CMK (cell line): Measurements from ENCODE around the gene CEP70.
A peak's percentile ranks its signal among the peaks of the same experiment; 100 is the strongest.
"Not testable (repeated sequence)": the region's sequence is repeated elsewhere in the genome, so short reads cannot be mapped to it uniquely, and the experiment has no call there.

ENCODE experiments used
- DNase-seq: peaks from one replicate; pipeline ENCODE4 v3.0.0-alpha.2; 2010; ENCODE audit warnings: low read depth

CEP70 gene

GRCh38 chr3:138594150-138594934 lies at the start of gene CEP70:
Gene CEP70, minus strand, starts transcription at chr3:138594260. Its CDS starts 21,333 bp downstream, at chr3:138572927.
- peak; percentile 83 for DNase-seq

DNA sequence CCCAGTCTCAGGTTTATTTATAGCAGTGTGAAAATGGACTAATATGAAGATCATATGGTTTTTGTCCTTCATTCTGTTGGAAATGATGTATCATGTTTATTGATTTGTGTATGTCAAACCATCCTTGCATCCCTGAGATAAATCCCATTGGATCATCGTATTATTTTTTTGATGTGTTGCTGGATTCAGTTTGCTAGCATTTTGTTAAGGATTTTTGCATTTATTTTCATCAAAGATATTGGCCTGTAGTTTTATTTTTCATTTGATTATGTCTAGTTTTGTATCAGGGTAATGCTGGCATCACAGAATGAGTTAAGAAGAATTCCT lies 48.8 kb upstream of the CEP70 start:
- no peak for DNase-seq

DNA sequence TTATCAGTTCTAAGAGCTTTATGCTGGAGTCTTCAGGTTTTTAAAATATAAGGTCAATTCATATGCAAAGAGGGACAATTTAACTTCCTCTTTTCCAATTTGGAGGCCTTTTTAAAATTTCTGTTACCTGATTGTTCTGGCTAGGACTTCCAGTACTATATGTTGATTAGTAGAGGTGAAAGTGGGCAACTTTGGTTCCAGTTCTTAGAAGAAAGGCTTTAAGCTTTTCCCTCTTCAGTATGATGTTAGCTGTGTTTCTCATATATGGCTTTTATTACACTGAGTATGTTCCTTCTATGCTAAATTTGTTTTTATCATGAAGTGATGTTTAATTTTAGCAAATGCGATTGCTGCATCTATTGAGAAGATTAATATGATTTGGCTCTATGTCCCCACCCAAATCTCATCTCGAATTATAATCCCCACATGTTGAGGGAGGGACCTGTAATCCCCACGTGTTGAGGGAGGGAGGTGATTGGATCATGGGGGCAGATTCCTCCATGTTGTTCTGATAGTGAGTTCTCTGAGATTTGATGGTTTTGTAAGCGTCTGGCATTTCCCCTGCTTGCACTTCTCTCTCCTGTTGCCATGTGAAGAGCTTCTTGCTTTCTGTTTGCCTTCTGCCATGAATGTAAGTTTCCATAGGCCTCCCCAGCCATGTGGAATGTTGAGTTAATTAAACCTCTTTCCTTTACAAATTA lies 48.3 kb upstream of the CEP70 start:
- DNase-seq: no peak

DNA sequence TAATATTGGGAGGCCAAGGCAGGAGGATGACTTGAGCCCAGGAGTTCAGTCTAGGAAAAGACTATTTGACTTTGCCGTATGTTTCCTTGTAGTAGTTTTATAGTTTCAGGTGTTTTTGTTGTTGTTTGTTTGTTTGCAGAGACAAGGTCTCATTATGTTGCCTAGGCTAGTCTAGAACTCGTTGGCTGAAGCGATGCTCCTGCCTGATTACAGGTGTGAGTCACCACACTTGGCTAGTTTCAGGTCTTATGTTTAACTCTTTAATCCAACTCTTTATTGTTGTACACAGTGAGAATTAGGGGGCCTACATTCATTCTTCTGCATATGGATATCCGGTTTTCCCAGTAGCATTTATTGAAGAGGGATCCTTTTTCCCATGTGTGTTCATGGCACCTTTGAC lies 46.5 kb upstream of the CEP70 start:
- DNase-seq: no peak

GRCh38 chr3:138638641-138639040 lies 44.6 kb upstream of the CEP70 start:
- no peak for DNase-seq

DNA sequence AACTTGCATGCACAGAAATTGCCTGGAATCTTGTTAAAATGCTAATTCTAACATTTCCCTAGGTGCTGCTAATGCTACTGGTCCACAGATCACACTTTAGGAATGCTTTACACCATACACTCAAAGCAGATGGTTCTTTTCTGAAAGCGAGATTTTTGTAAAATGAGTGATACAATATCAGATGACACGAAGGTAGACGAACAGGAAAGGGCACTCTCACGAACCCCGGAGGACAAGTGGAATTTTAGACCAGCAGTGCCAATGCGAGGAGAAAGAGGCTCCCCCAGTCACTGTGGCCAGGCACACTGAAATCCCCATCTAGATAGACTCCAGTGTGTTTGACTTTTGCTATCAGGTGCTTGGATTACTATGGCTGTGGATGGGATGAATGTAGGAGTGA lies 35.5 kb upstream of the CEP70 start:
- no peak for DNase-seq

DNA sequence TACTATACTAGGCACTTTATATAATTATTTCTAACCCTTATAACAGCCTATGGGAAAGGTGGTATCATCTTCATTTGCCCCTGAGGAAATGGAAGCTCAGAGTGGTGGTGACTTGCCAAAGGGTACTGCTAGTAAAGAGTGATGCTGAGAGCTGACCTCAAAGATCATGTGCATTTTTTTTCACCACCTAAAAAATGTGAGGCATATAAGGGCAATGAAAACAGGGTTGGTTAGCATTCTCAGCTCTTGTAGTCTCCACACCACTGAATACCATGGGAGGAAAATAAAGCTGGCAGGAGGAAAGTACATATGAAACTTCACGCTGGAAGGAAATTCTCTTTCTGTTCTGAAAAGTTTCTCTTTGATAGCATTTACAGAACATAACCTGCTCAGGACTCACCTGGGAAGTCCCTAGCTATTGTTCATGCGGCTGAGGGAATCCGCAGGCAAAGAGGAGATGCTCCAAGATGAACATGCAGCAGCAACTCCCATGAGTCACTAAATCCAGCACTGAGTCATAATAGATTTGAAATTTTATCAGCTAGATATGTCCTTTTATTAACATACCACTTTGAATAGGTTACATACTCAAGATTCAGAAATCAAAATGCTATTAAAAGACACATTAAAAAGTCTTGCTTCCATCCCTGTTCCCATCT lies 31.8 kb upstream of the CEP70 start:
- no peak for DNase-seq

- DNase-seq: no peak
These were observed 30.5 kb upstream of the CEP70 start for GRCh38 chr3:138624518-138624917.

- no peak for DNase-seq
These were observed 26.4 kb upstream of the CEP70 start for GRCh38 chr3:138620431-138620830.

GRCh38 chr3:138615462-138615861 lies 21.4 kb upstream of the CEP70 start:
- no peak for DNase-seq

GRCh38 chr3:138609898-138610266 lies 15.8 kb upstream of the CEP70 start:
- no peak for DNase-seq

- peak; percentile 34 for DNase-seq
These were observed 14.5 kb upstream of the CEP70 start, which contains the start of gene FAIM for GRCh38 chr3:138608322-138609135. Gene FAIM, plus strand, starts transcription at chr3:138608771. Its CDS starts 10,956 bp downstream, at chr3:138619727.

- not testable (repeated sequence) for DNase-seq
These were observed 10.1 kb upstream of the CEP70 start for GRCh38 chr3:138604106-138604595.

DNA sequence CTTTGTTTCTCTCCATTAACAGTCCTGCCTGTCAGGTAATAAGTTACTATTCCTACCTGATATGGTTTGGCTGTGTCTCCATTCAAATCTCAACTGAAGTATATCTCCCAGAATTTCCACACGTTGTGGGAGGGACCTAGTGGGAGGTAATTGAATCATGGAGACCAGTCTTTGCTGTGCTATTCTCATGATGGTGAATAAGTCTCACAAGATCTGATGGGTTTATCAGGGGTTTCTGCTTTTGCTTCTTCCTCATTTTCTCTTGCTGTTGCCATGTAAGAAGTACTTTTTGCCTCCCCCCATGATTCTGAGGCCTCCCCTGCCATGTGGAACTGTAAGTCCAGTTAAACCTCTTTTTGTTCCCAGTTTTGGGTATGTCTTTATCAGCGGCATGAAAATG lies 7.6 kb upstream of the CEP70 start:
- not testable (repeated sequence) for DNase-seq

GRCh38 chr3:138600100-138600745 lies 6.2 kb upstream of the CEP70 start:
- DNase-seq: no peak

DNA sequence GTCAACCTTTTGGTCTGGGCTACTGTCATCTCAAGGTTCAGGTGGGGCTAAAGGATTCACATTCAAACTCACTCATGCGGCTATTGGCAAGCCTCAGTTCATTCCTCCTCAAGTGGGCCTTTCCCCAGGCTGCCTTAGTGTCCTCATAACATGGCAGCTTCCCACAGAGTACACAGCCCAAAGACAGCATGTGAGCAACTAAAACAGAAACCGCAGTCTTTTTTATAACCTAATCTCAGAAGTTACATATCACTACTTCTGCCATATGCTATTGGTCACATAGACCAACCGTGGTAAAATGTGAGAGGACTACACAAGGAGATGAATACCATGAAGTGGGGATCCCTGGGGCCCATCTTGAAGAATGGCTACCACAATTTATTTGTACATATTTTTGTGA lies 4.5 kb upstream of the CEP70 start:
- no peak for DNase-seq

DNA sequence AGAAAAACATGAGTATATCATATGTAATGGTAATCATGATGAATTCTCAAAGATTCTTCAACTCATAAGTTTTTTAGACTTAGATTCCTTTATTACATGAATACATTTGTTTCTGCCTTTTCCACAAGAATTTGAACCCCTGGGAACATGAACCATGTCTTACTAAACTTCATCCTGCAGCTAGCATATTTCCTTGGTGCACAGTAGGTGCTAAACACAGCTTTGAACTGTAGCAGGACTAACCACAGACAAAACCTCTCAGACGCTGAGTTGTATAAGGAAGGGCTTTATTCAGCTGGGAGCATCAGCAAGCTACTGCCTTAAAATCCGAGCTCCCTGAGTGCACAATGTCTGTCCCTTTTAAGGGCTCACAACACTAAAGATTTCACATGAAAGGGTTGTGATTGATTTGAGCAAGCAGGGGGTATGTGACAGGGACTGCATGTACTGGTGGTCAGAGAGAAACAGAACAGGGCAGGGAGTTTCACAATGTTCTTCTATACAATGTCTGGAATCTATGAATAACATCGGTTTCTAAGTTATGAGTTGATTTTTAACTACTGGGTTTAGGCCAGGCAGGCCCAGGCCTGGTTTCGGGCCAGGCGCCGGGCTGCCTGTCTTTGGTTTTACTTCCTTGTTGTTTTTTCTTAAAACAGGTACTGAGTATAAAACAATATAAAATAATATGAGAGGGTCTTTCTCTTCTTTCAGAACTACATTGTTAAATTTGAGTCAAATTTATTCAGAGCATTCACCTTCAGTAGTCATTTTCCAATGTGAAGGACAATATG lies 3.3 kb upstream of the CEP70 start:
- DNase-seq: not testable (repeated sequence)

DNA sequence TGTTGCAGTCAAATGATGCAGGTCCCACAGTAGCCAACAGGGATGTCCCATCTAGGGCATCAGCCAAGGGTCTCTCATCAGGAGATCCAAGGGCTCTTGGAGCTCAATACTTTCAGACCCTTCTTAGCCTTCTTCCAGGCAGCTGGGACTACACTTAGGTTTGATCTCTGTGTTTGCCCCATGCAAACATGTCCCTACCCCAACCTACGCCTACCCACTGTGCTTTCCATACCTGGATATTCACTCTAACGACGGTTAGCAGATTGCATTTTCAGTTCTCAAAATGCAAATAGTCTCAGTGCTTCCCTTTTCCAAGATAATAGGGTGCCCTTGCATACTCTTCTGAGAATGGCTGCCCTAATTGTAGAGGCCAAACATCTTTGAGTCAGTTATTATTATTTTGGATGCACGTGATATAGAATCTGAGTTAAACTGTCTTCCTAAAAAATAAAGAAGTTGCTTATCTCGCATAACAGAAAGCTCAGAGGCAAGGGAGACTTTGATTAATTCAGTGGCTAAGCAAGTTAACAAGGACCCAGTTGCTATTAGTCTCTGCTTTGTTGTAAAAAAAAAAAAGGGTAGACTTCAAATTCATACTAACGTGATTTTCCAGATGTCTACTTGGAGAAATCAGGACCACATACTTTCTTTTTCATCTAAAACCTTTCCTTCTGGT lies 1.0 kb upstream of the CEP70 start:
- DNase-seq: no peak

DNA sequence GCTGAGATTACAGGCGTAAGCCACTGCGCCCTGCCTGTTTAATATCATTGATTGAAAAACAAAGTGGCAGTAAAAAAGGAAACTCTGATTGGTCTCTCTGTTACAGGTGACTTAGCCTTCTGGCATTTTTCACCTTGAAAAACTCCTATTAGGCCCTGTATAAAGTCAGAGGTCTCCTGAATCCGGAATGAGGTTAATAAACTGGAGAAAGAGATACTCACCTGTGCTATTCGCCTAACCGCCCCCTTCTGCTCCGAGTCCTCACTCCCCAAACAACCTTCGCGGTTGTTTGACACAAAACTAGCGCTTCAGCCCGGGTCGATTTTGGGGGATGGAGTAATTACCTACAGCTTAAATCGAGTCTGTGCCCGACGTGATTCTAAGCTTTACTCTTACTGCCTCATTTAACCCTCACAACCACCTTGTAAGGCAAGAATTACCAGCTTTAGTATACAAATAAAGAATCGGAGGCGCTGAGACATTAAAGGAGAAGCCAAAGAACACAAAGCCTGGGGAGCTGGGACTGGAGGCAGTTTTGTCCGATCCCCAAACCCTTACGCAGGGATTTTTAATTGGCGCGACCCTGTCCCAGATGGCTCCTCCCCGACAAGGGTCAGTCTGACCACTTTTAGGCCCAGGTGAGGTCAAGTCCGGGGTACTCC lies 441 bp downstream of the CEP70 start:
- no peak for DNase-seq

GRCh38 chr3:138591392-138591791 lies 2.7 kb downstream of the CEP70 start:
- no peak for DNase-seq
